ENCODE results near the gene TAF11L3.
"Not testable (repeated sequence)": the region's sequence is repeated elsewhere in the genome, so short reads cannot be mapped to it uniquely, and the experiment has no call there.

Gene TAF11L3
- long read RNA-seq = 0 reads

DNA sequence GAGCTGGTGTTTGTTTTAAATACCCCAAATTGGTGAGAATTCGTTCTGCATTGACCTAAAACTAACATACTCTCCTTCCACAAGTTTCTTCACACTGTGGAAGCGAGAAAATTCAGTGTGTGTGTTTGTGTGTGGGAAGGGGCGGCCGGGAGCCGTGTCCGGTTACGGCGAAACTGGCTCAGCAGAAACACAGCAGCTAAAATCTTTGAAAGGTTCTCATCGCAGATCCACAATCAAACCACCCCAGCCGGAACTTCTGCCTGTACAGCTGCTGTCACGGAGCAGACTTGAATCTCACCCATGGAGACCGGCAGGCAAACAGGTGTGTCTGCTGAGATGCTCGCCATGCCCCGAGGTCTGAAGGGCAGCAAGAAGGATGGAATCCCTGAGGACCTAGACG, at the start of gene TAF11L3:
Gene TAF11L3, plus strand, starts transcription at position 301 of the 400 bp plus-strand sequence.
- H3K27me3 ChIP-seq (ENCODE audit: insufficient read depth, poor library complexity, severe bottlenecking); H3K27ac ChIP-seq (replicated peaks); H3K4me3 ChIP-seq (replicated peaks; ENCODE audit: insufficient read depth, low read length); DNase-seq (ENCODE audit: low read depth in 1 of 2, low spot score in 1 of 2): not testable (repeated sequence)

DNA sequence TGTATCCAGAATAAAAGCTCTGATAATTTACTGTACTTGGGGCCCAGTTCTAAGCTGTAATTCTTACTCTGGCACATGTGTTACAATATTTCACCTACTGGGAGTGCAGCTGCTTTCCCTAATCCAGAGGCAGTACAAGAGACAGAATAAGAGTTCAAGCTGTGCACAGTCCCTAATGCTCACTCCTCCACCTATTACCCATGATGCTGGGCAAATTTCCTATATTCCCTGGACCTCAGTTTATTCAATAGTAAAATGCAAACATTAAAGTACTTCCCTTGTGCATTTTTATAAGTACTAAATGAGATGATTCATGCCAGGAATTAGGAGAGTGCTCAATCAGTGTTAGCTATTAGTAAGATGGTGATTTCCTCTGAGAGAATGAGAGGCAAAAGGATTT, 48.1 kb upstream of the TAF11L3 start:
- H3K4me3 ChIP-seq (replicated peaks; ENCODE audit: insufficient read depth, low read length) = no peak overlapping the region
- TF ChIP-seq SPI1 (IDR thresholded peaks at IDR 0.05; ENCODE audit: borderline replicate concordance, low read depth) (no peak), POLR2AphosphoS5 (IDR thresholded peaks at IDR 0.05; ENCODE audit: low read depth) (no peak), GABPA (IDR thresholded peaks at IDR 0.05; ENCODE audit: low read depth) (no peak)
- TF ChIP-seq, protein P1, sequence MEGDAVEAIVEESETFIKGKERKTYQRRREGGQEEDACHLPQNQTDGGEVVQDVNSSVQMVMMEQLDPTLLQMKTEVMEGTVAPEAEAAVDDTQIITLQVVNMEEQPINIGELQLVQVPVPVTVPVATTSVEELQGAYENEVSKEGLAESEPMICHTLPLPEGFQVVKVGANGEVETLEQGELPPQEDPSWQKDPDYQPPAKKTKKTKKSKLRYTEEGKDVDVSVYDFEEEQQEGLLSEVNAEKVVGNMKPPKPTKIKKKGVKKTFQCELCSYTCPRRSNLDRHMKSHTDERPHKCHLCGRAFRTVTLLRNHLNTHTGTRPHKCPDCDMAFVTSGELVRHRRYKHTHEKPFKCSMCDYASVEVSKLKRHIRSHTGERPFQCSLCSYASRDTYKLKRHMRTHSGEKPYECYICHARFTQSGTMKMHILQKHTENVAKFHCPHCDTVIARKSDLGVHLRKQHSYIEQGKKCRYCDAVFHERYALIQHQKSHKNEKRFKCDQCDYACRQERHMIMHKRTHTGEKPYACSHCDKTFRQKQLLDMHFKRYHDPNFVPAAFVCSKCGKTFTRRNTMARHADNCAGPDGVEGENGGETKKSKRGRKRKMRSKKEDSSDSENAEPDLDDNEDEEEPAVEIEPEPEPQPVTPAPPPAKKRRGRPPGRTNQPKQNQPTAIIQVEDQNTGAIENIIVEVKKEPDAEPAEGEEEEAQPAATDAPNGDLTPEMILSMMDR (IDR thresholded peaks at IDR 0.05; ENCODE audit: insufficient read depth, low read length) = no peak
- TF ChIP-seq, protein P2, sequence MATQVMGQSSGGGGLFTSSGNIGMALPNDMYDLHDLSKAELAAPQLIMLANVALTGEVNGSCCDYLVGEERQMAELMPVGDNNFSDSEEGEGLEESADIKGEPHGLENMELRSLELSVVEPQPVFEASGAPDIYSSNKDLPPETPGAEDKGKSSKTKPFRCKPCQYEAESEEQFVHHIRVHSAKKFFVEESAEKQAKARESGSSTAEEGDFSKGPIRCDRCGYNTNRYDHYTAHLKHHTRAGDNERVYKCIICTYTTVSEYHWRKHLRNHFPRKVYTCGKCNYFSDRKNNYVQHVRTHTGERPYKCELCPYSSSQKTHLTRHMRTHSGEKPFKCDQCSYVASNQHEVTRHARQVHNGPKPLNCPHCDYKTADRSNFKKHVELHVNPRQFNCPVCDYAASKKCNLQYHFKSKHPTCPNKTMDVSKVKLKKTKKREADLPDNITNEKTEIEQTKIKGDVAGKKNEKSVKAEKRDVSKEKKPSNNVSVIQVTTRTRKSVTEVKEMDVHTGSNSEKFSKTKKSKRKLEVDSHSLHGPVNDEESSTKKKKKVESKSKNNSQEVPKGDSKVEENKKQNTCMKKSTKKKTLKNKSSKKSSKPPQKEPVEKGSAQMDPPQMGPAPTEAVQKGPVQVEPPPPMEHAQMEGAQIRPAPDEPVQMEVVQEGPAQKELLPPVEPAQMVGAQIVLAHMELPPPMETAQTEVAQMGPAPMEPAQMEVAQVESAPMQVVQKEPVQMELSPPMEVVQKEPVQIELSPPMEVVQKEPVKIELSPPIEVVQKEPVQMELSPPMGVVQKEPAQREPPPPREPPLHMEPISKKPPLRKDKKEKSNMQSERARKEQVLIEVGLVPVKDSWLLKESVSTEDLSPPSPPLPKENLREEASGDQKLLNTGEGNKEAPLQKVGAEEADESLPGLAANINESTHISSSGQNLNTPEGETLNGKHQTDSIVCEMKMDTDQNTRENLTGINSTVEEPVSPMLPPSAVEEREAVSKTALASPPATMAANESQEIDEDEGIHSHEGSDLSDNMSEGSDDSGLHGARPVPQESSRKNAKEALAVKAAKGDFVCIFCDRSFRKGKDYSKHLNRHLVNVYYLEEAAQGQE (IDR thresholded peaks at IDR 0.05; ENCODE audit: insufficient replicate concordance, low read depth) = no peak
- H3K27ac ChIP-seq (replicated peaks) = no peak overlapping the region
- DNase-seq (ENCODE audit: low read depth in 1 of 2, low spot score in 1 of 2) = no peak
- H3K27me3 ChIP-seq (ENCODE audit: insufficient read depth, poor library complexity, severe bottlenecking) = no peaks in the 10 kb centered on the region

DNA sequence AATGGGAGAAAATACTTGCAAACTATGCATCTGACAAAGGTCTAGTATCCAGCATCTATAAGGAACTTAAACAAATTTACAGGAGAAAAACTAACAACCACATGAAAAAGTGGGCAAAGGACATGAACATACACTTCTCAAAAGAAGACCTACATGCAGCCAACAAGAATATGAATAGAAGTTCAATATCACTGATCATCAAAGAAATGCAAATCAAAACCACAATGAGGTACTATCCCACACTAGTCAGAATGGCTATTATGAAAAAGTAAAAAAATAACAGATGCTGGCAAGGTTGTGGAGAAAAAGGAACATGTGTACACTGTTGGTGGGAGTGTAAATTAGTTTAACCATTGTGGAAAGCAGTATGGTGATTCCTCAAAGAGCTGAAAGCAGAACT, 43.1 kb upstream of the TAF11L3 start:
- not testable (repeated sequence) for H3K27ac ChIP-seq (replicated peaks); H3K27me3 ChIP-seq (ENCODE audit: insufficient read depth, poor library complexity, severe bottlenecking); DNase-seq (ENCODE audit: low read depth in 1 of 2, low spot score in 1 of 2); H3K4me3 ChIP-seq (replicated peaks; ENCODE audit: insufficient read depth, low read length)

DNA sequence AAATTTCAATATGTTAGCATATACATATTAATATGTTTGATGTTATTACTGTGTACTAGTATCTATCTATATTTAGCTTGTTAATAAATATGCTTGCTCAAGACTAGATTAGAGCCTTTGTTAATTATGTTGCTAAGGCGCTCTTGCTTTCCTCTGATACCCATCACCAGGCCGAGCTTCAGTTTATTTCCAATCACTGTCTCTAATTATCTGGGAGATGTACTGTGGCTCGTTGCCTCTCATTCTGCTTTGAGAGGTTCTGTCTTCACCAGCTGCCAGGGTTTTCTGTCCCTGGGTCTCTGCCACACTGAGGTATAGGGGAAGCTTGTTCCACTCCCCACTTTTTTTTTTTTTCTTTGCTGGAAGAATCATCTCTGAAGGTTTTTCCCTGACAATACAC, 41.1 kb upstream of the TAF11L3 start:
- TF ChIP-seq, protein P2 (IDR thresholded peaks at IDR 0.05; ENCODE audit: insufficient replicate concordance, low read depth) = no peak
- TF ChIP-seq SPI1 (IDR thresholded peaks at IDR 0.05; ENCODE audit: borderline replicate concordance, low read depth) (no peak), GABPA (IDR thresholded peaks at IDR 0.05; ENCODE audit: low read depth) (no peak), POLR2AphosphoS5 (IDR thresholded peaks at IDR 0.05; ENCODE audit: low read depth) (no peak)
- TF ChIP-seq, protein P1 (IDR thresholded peaks at IDR 0.05; ENCODE audit: insufficient read depth, low read length) = no peak

DNA sequence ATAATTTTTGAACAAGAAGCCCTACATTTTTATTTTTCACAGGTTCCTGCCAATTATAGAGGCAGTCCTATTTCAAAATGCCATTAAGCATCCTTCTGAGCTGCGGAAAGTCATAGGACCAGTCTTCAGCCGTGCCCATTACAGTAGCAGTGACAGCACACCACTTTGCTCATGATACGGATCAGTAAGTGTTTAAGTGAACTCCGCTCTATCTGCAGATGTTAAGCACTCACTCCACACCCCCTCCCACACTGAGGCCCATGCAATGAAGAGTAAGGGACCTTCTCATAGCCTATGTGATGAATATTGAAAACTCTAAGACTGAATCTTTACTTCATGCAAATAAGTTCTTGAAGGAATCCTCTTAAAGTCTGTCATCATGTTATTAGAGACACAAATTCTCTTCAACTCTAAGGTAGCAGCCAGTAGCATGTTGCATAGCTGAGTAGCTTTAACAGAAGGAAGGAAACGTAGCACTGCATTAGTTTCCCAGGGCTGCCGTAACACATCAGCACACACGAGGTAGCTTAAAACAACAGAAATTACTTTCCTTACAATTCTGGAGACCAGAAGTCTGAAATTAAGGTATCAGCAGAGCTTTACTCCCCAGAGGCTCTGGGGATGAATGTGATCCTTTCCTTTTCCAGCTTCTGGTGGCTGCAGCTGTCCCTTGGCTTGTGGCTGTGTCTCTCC, 40.4 kb upstream of the TAF11L3 start:
- TF ChIP-seq GABPA (IDR thresholded peaks at IDR 0.05; ENCODE audit: low read depth) (no peak), POLR2AphosphoS5 (IDR thresholded peaks at IDR 0.05; ENCODE audit: low read depth) (no peak), SPI1 (IDR thresholded peaks at IDR 0.05; ENCODE audit: borderline replicate concordance, low read depth) (no peak)
- TF ChIP-seq, protein P1 (IDR thresholded peaks at IDR 0.05; ENCODE audit: insufficient read depth, low read length) = no peak
- TF ChIP-seq, protein P2 (IDR thresholded peaks at IDR 0.05; ENCODE audit: insufficient replicate concordance, low read depth) = no peak

More for the DNA sequence above, 41.1 kb upstream of the TAF11L3 start:
- Histone ChIP-seq H3K27ac (replicated peaks) (no peak overlapping the region), H3K27me3 (ENCODE audit: insufficient read depth, poor library complexity, severe bottlenecking) (no peaks in the 10 kb centered on the region), H3K4me3 (replicated peaks; ENCODE audit: insufficient read depth, low read length) (no peak overlapping the region)
- no peak for DNase-seq (ENCODE audit: low read depth in 1 of 2, low spot score in 1 of 2)

More for the DNA sequence above, 40.4 kb upstream of the TAF11L3 start:
- DNase-seq (ENCODE audit: low read depth in 1 of 2, low spot score in 1 of 2) = no peak
- Histone ChIP-seq H3K27me3 (ENCODE audit: insufficient read depth, poor library complexity, severe bottlenecking) (no peaks in the 10 kb centered on the region), H3K27ac (replicated peaks) (no peak overlapping the region), H3K4me3 (replicated peaks; ENCODE audit: insufficient read depth, low read length) (no peak overlapping the region)

All from HL-60 (cell line).